HG03571 (cell line): Measurements from ENCODE around the gene CLSTN2.

Source experiments
- ATAC-seq: cut with Tn5 transposase; IDR thresholded peaks from one replicate; pipeline ENCODE4 v1.9.1; 2021; ENCODE audit not compliant: unreplicated experiment

Gene CLSTN2

GRCh38 chr3:140368223-140368811 lies 433.3 kb downstream of the CLSTN2 start:
- ATAC-seq = no peak

GRCh38 chr3:140370686-140371085 lies 435.7 kb downstream of the CLSTN2 start:
- ATAC-seq = no peak

- ATAC-seq = no peak
These were observed 438.2 kb downstream of the CLSTN2 start for GRCh38 chr3:140373234-140373633.

GRCh38 chr3:140375002-140375401 lies 440.0 kb downstream of the CLSTN2 start:
- no peak for ATAC-seq

GRCh38 chr3:140376136-140376889 lies 441.3 kb downstream of the CLSTN2 start:
- no peak for ATAC-seq

GRCh38 chr3:140377644-140378043 lies 442.7 kb downstream of the CLSTN2 start:
- no peak for ATAC-seq

- ATAC-seq = no peak
These were observed 443.8 kb downstream of the CLSTN2 start for GRCh38 chr3:140378571-140379340.

- ATAC-seq = no peak
These were observed 449.2 kb downstream of the CLSTN2 start for GRCh38 chr3:140384028-140384771.

- no peak for ATAC-seq
These were observed 449.9 kb downstream of the CLSTN2 start for GRCh38 chr3:140384876-140385275.

GRCh38 chr3:140386357-140387100 lies 451.5 kb downstream of the CLSTN2 start:
- no peak for ATAC-seq

GRCh38 chr3:140387244-140387643 lies 452.3 kb downstream of the CLSTN2 start:
- ATAC-seq = no peak

- no peak for ATAC-seq
These were observed 453.4 kb downstream of the CLSTN2 start for GRCh38 chr3:140388202-140388922.

- no peak for ATAC-seq
These were observed 456.1 kb downstream of the CLSTN2 start for GRCh38 chr3:140391061-140391460.

- ATAC-seq = no peak
These were observed 459.6 kb downstream of the CLSTN2 start for GRCh38 chr3:140394488-140395133.

GRCh38 chr3:140395134-140396075 lies 460.4 kb downstream of the CLSTN2 start:
- no peak for ATAC-seq

GRCh38 chr3:140396110-140396509 lies 461.1 kb downstream of the CLSTN2 start:
- ATAC-seq = no peak

GRCh38 chr3:140397847-140398246 lies 462.9 kb downstream of the CLSTN2 start:
- ATAC-seq = no peak

- no peak for ATAC-seq
These were observed 463.4 kb downstream of the CLSTN2 start for GRCh38 chr3:140398387-140398786.
